Right lobe of liver (tissue), 6 donors: ENCODE results near the gene MS4A15. TPM values are rescaled to one million over a fixed set of nuclear protein-coding genes. Genes with fewer than 3 reads are reported as not detected.
"Not testable (repeated sequence)": the region's sequence is repeated elsewhere in the genome, so short reads cannot be mapped to it uniquely, and the experiment has no call there.

Experiments used
- ATAC-seq, 4 donors: fragments of 200-7000 bp; cut with Tn5 transposase; one replicate each; pipeline ENCODE4 v1.9.1; 2020; ENCODE audit warnings: mild to moderate bottlenecking in 4 of 4, moderate library complexity in 4 of 4
- DNase-seq, 3 donors: peaks; one replicate each; pipeline ENCODE4 v3.0.0-alpha.2; 2020
- H3K27ac ChIP-seq, 3 donors: fragments of 200-600 bp; one replicate each; pipeline ENCODE4 v1.8.0; 2022
- H3K27me3 ChIP-seq, 2 donors: fragments of 200-600 bp; one replicate each; pipeline ENCODE4 v1.8.0; 2022
- H3K36me3 ChIP-seq, 4 donors: fragments of 200-600 bp; sonication (generic) in 1 of 4; one replicate each; pipeline versions ENCODE4 v1.5.1 to v1.8.0; 2017 to 2022; ENCODE audit warnings: control low read depth in 1 of 4
- H3K4me1 ChIP-seq, 4 donors: fragments of 200-600 bp; sonication (generic) in 1 of 4; one replicate each; pipeline versions ENCODE4 v1.5.1 to v1.8.0; 2017 to 2022; ENCODE audit warnings: control low read depth in 1 of 4
- H3K4me3 ChIP-seq, 3 donors: fragments of 200-600 bp; one replicate each; pipeline ENCODE4 v1.8.0; 2022
- H3K9me3 ChIP-seq, 4 donors: fragments of 200-600 bp; sonication (generic) in 1 of 4; one replicate each; pipeline versions ENCODE4 v1.5.1 to v1.8.0; 2017 to 2022; ENCODE audit warnings: control low read depth in 1 of 4
- CTCF ChIP-seq, 4 donors: fragments of 200-600 bp in 3 of 4; fragments of 450-650 bp in 1 of 4; IDR thresholded peaks; one replicate each; pipeline versions ENCODE4 v1.5.1 to v1.8.0; 2016 to 2022; ENCODE audit warnings: antibody characterized with exemption in 4 of 4, mild to moderate bottlenecking in 2 of 4
- POLR2A ChIP-seq: fragments of 450-650 bp; IDR thresholded peaks from one replicate; pipeline ENCODE4 v1.6.1; 2017; ENCODE audit warnings: antibody characterized with exemption, mild to moderate bottlenecking
- WGBS: methylation state at CpG from one replicate; pipeline ENCODE4 v1.1.6; 2018; ENCODE audit warnings: low coverage, low lambda C conversion rate; ENCODE audit not compliant: insufficient coverage; ENCODE audit errors: missing lambda C conversion rate; 5-methylcytosine and 5-hydroxymethylcytosine counted together
- intact Hi-C, 2 donors: fragments of 100-400 bp; cut with DNase I; formaldehyde crosslinking; loops; one replicate each; pipeline versions ENCODE4 v1.11.2 to v1.14.1; 2022
- total RNA-seq, 6 experiments: library from RNA; depleted of rRNA in 2 of 6; stranded (reverse); fragments of >200 nt in 2 of 6; fragmentation: NEBNext Ultra II Directional in 3 of 6; extraction: Animal tissue kit (Norgen Biotek cat#: 25700) in 3 of 6; gene quantifications; one replicate each; pipeline versions ENCODE4 v1.1.0 to v1.2.4, GENCODE V29; 2016 to 2023
- donor health status: DM: no; HTN: yes; CAD: no.
- donor health status: DM: no; HTN: no; CAD: no.
- donor health status: DM: no; HTN: no; CAD: no.
- donor health status: DM: no; HTN: yes; CAD: no.
- donor health status: DM: no; HTN: yes; CAD: no.

MS4A15 gene
- total RNA-seq, 6 experiments from 2014 or later: not detected

- H3K4me3 ChIP-seq: no peak overlapping the region
These were observed 65.3 kb downstream of the MS4A15 start for GRCh38 chr11:60821827-60822599.

GRCh38 chr11:60823745-60824306, 67.2 kb downstream of the MS4A15 start:
- not testable (repeated sequence) for H3K4me3 ChIP-seq, H3K9me3 ChIP-seq, H3K27ac ChIP-seq, H3K4me1 ChIP-seq, H3K36me3 ChIP-seq, H3K27me3 ChIP-seq, ATAC-seq, DNase-seq
- intact Hi-C loops: loop anchor here (10.0 kb wide), 3 partner anchors 51 to 361 kb away; no protein-coding TSS in a partner anchor
- WGBS: 85% methylated on average over 5 of the region's 5 CpGs

More at GRCh38 chr11:60821827-60822599, 65.3 kb downstream of the MS4A15 start:
- H3K27me3 ChIP-seq: no peaks in the 10 kb centered on the region
- no peaks in the 10 kb centered on the region for H3K36me3 ChIP-seq
- no peak for ATAC-seq
- no peaks in the 10 kb centered on the region for H3K4me1 ChIP-seq
- intact Hi-C loops: loop anchor here (10.0 kb wide), 3 partner anchors 53 to 363 kb away; no protein-coding TSS in a partner anchor
- DNase-seq: no peak
- no peak overlapping the region for H3K27ac ChIP-seq
- WGBS: 20% methylated on average over 1 of the region's 15 CpGs
- H3K9me3 ChIP-seq: no peaks in the 10 kb centered on the region
- TF ChIP-seq POLR2A (no peak), CTCF (IDR thresholded peaks at IDR 0.05) (no peak)

GRCh38 chr11:60825118-60825517, 68.5 kb downstream of the MS4A15 start:
- WGBS: 72% methylated on average over 5 of the region's 5 CpGs
- ATAC-seq: no peak
- Histone ChIP-seq H3K4me3 (no peak overlapping the region), H3K9me3 (no peaks in the 10 kb centered on the region), H3K27ac (no peak overlapping the region), H3K27me3 (no peaks in the 10 kb centered on the region), H3K4me1 (no peaks in the 10 kb centered on the region), H3K36me3 (no peaks in the 10 kb centered on the region)
- intact Hi-C loops: loop anchor here (10.0 kb wide), 3 partner anchors 50 to 360 kb away; no protein-coding TSS in a partner anchor
- TF ChIP-seq POLR2A (no peak), CTCF (IDR thresholded peaks at IDR 0.05) (no peak)
- no peak for DNase-seq

GRCh38 chr11:60825790-60826189, 69.1 kb downstream of the MS4A15 start:
- Histone ChIP-seq H3K36me3 (no peaks in the 10 kb centered on the region), H3K27me3 (no peaks in the 10 kb centered on the region), H3K4me3 (no peak overlapping the region), H3K4me1 (no peaks in the 10 kb centered on the region), H3K27ac (no peak overlapping the region), H3K9me3 (no peaks in the 10 kb centered on the region)
- WGBS: 0% methylated on average over 1 of the region's 6 CpGs
- intact Hi-C loops: loop anchor here (10.0 kb wide), 3 partner anchors 49 to 359 kb away; no protein-coding TSS in a partner anchor
- ATAC-seq (no peak), DNase-seq (no peak)
- no peak for TF ChIP-seq CTCF (IDR thresholded peaks at IDR 0.05)
- TF ChIP-seq POLR2A: no peak

Other genes with a start within 250 kb of the MS4A15 start
- gene MS4A13, start 241.5 kb upstream of the MS4A15 start, total RNA-seq: not detected
- under 1 TPM in 1 of 6 experiments, not detected in 5; 0.62 TPM for gene MS4A8, start 57.3 kb upstream of the MS4A15 start, total RNA-seq
- gene MS4A18, start 32.1 kb upstream of the MS4A15 start, total RNA-seq: not detected
- gene MS4A10, start 28.5 kb downstream of the MS4A15 start, total RNA-seq: not detected
- 10 to 100 TPM in 2 of 6 experiments, 1 to 10 TPM in 4; 4.9 to 17.8 (median 8.6) TPM for gene CCDC86, start 85.2 kb downstream of the MS4A15 start, total RNA-seq
- under 1 TPM in 5 of 6 experiments, not detected in 1; 0.07 to 0.18 (median 0.12) TPM for gene PTGDR2, start 99.1 kb downstream of the MS4A15 start, total RNA-seq
- gene ZP1, start 110.7 kb downstream of the MS4A15 start, total RNA-seq: not detected
- 10 to 100 TPM; 45.5 to 82.6 (median 48.3) TPM for gene PRPF19, start 149.7 kb downstream of the MS4A15 start, total RNA-seq
- 10 to 100 TPM; 29.0 to 40.9 (median 34.1) TPM for gene TMEM109, start 157.3 kb downstream of the MS4A15 start, total RNA-seq
- gene TMEM132A, start 167.6 kb downstream of the MS4A15 start, total RNA-seq: 1 to 10 TPM in 4 of 6 experiments, under 1 TPM in 2; 0.76 to 4.2 (median 1.7) TPM
- gene SLC15A3, start 195.3 kb downstream of the MS4A15 start, total RNA-seq: 10 to 100 TPM in 3 of 6 experiments, 1 to 10 TPM in 3; 7.2 to 22.2 (median 9.2) TPM
- 1 to 10 TPM in 1 of 6 experiments, under 1 TPM in 5; 0.29 to 2.4 (median 0.52) TPM for gene CD6, start 214.8 kb downstream of the MS4A15 start, total RNA-seq